ENCODE results near the gene BAD.

DNA sequence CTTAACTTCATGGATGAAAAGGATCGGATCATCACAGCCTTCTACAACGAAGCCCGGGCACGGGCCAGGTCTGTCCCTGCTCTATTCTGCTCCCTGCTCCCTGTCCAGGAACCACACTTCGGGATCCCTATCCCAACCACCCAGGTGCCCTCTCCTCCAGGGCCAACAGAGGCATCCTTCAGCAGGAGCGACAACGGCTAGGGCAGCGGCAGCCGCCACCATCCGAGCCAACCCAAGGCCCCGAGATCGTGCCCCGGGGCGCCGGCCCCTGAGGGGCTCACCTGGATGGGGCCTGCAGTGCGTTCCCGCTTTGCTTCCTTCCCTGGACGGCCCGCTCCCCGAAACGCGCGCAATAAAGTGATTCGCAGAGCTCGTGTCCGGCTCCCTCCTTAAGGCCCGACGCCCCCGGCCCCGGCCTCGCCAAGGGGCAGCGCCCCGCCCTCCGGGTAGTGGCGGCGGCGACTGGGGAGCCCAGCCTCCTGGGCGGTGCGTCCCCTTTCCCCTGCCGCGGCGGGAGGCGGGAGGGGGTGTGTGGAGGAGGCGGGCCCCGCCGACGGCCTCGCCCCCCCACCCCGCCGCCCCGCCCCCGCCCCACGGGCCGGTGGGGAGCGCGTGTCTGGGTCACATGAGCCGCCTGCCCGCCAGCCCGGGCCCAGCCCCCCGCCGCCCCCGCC is 50.4 kb downstream of the BAD start, which contains the start of gene VEGFB:
- TF ChIP-seq EZH2 (IDR thresholded peaks at IDR 0.05; ENCODE audit: borderline replicate concordance) (no peak), EZH2phosphoT487 (IDR thresholded peaks at IDR 0.05; ENCODE audit: low read depth, severe bottlenecking, unreplicated experiment) (no peak)
- TF ChIP-seq, protein P1, sequence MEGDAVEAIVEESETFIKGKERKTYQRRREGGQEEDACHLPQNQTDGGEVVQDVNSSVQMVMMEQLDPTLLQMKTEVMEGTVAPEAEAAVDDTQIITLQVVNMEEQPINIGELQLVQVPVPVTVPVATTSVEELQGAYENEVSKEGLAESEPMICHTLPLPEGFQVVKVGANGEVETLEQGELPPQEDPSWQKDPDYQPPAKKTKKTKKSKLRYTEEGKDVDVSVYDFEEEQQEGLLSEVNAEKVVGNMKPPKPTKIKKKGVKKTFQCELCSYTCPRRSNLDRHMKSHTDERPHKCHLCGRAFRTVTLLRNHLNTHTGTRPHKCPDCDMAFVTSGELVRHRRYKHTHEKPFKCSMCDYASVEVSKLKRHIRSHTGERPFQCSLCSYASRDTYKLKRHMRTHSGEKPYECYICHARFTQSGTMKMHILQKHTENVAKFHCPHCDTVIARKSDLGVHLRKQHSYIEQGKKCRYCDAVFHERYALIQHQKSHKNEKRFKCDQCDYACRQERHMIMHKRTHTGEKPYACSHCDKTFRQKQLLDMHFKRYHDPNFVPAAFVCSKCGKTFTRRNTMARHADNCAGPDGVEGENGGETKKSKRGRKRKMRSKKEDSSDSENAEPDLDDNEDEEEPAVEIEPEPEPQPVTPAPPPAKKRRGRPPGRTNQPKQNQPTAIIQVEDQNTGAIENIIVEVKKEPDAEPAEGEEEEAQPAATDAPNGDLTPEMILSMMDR (IDR thresholded peaks at IDR 0.05; ENCODE audit: poor library complexity): no peak

All from hepatocyte (in vitro differentiated cells).